ENCODE results near the gene AMBP. TPM values are rescaled to one million over a fixed set of nuclear protein-coding genes. Genes with fewer than 3 reads are reported as not detected.

Gene AMBP
- total RNA-seq, 1 donor from 2014 or later = 1.0 TPM

- H3K9me3 ChIP-seq = no peaks in the 10 kb centered on the region
- TF ChIP-seq CTCF (IDR thresholded peaks at IDR 0.05) = no peak
- no peak for DNase-seq
- intact Hi-C loops (cut with DNase I) = no loop called here
- peaks cover 59% of the 10 kb centered on the region for H3K36me3 ChIP-seq
- H3K4me3 ChIP-seq = no peak overlapping the region
- H3K27ac ChIP-seq = no peak overlapping the region
- H3K4me1 ChIP-seq = no peaks in the 10 kb centered on the region
- ATAC-seq = no peak
- no peaks in the 10 kb centered on the region for H3K27me3 ChIP-seq (ENCODE audit: low read depth)
These were observed 42.0 kb downstream of the AMBP start for GRCh38 chr9:114035845-114036801.

GRCh38 chr9:114035221-114035844 lies 42.8 kb downstream of the AMBP start:
- Histone ChIP-seq H3K27ac (no peak overlapping the region), H3K27me3 (ENCODE audit: low read depth) (no peaks in the 10 kb centered on the region), H3K9me3 (no peaks in the 10 kb centered on the region), H3K36me3 (peaks cover 64% of the 10 kb centered on the region), H3K4me3 (no peak overlapping the region), H3K4me1 (no peaks in the 10 kb centered on the region)
- ATAC-seq (no peak), DNase-seq (no peak)
- intact Hi-C loops (cut with DNase I) = no loop called here
- TF ChIP-seq CTCF (IDR thresholded peaks at IDR 0.05) = no peak

- Histone ChIP-seq H3K9me3 (no peaks in the 10 kb centered on the region), H3K27me3 (ENCODE audit: low read depth) (no peaks in the 10 kb centered on the region), H3K36me3 (peaks cover 66% of the 10 kb centered on the region), H3K4me3 (no peak overlapping the region), H3K4me1 (no peaks in the 10 kb centered on the region), H3K27ac (no peak overlapping the region)
- intact Hi-C loops (cut with DNase I) = no loop called here
- no peak for ATAC-seq
- no peak for DNase-seq
- no peak for TF ChIP-seq CTCF (IDR thresholded peaks at IDR 0.05)
These were observed 43.4 kb downstream of the AMBP start for GRCh38 chr9:114034661-114035062.

GRCh38 chr9:114034196-114034595 lies 43.9 kb downstream of the AMBP start:
- no peak for TF ChIP-seq CTCF (IDR thresholded peaks at IDR 0.05)

GRCh38 chr9:114033397-114034103 lies 44.5 kb downstream of the AMBP start:
- intact Hi-C loops (cut with DNase I) = no loop called here
- DNase-seq (no peak), ATAC-seq (peak in 1 of 2 donors; percentile 46)
- no peak overlapping the region for H3K27ac ChIP-seq
- no peaks in the 10 kb centered on the region for H3K27me3 ChIP-seq (ENCODE audit: low read depth)
- no peaks in the 10 kb centered on the region for H3K4me1 ChIP-seq
- peaks cover 71% of the 10 kb centered on the region for H3K36me3 ChIP-seq
- H3K9me3 ChIP-seq = no peaks in the 10 kb centered on the region
- no peak overlapping the region for H3K4me3 ChIP-seq
- TF ChIP-seq CTCF (IDR thresholded peaks at IDR 0.05) = peak; percentile 55

More at GRCh38 chr9:114034196-114034595, 43.9 kb downstream of the AMBP start:
- H3K27ac ChIP-seq = no peak overlapping the region
- DNase-seq = no peak
- no peak overlapping the region for H3K4me3 ChIP-seq
- H3K9me3 ChIP-seq = no peaks in the 10 kb centered on the region
- H3K4me1 ChIP-seq = no peaks in the 10 kb centered on the region
- H3K36me3 ChIP-seq = peaks cover 67% of the 10 kb centered on the region
- intact Hi-C loops (cut with DNase I) = no loop called here
- no peak for ATAC-seq
- no peaks in the 10 kb centered on the region for H3K27me3 ChIP-seq (ENCODE audit: low read depth)
